ENCODE results near the gene INPP5A.
"Not testable (repeated sequence)": the region's sequence is repeated elsewhere in the genome, so short reads cannot be mapped to it uniquely, and the experiment has no call there.

INPP5A gene

DNA sequence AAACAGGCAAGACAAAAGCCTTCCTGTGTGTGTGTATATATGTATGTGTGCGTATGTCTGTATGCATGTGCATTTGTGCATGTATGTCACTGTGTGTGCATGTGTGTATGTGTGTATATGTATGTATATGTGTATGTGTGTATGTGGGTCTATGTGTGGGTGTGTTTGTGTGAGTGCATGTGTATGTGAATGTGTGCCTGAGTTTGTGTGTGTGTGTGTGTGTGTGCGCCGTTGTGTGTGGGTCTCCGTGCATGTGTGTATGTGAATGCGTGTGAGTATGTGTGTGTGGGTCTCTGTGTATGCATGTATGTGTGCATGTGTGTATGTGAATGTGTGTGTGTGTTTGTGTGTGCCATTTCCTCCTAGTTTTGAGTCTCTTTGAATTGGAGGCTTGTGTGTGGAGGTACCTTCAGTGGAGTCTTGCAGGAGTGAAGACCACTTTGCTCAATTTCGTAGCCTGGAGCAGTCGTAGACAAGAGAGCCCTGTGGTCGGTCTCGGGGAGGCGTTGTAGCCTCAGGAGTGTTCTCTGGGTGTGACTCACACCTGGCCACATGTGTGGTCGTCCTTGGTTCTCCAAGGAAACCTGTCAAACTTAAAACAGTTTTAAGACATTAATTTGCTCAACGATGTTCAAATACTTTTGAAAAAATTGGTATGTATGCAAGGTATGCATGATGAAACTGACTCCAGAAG, 28.1 kb downstream of the INPP5A start:
- DNase-seq = no peak

DNA sequence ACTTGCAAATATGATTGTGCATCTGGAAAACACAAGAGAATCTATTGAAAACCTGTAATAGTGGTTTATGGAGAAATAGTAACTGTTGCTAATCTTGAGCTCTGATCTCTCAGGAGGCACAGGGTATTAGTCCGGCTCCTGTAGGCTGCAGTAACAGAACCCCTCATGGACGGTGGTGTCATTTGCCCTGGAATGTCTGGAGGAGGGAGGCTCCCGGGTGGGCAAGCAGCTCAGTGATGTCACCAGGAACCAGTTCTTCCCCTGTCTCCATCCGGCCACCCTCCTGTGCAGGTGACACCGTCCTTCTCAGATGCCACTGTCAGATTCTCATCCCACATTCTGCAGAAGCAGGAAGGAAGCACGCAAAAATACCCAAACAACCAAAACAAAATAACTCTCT, 29.3 kb downstream of the INPP5A start:
- no peak for DNase-seq

DNA sequence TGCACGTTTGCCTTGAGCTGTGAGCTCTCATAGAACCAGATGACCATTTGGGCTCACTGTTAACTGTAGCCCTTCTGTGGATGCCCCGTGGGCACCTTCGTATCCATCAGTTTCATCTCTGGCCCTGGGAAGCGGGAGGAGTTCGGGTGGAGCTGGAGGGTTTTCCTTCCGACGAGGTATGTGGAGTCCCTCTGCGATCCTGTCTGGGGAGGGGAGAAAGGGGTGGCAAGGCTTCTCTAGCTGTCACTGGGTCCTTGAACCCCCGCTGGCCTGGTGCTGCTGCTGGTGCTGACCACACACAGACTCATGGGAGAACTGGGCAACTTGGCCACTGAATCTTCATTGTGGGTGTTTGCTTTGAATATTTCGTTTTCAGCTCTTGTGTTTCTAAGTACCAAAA, 32.7 kb downstream of the INPP5A start:
- DNase-seq = no peak

DNA sequence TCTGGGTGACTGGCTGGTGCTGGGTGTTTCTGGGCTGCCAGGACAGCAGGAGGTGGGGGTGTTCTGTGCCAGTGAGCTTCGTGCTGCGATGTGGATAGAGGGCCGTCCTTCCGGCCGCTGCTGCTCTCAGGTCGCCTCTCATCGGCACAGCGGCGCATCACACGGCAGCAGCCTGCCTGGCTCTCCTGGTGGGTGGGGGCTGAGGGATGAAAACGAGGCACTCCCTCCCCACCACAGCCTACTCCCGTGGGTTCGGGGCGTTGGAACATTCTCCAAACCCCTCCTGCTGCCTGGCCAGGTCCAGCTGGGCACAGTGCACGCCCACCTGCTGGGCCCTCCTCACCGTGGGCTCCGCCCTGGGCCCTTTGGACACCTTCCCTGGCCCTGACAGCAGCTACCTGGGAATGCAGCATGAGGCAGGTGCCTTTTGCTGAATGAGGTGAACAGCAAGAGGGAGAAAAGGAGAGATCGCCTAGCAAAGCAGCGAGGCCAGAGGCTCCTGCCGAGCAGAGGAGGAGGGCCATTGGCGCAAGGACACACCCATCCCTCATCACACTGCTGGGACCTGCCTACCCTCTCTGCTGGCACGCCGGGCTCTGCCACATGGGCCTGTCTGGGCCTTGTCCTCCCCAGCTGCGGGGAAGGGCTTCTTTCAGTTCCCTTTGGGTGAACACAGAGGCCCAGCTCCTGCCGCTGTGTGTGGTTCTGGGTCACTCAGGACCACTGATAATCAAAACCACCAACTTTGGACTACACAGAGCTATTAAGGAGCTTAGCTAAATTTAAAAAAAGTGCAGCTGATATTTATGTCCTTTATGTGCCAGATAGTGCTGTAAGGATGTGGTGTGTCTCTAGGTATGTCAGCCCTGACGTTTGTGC, 33.4 kb downstream of the INPP5A start:
- DNase-seq = peak; percentile 5 to 52 (median 25)

DNA sequence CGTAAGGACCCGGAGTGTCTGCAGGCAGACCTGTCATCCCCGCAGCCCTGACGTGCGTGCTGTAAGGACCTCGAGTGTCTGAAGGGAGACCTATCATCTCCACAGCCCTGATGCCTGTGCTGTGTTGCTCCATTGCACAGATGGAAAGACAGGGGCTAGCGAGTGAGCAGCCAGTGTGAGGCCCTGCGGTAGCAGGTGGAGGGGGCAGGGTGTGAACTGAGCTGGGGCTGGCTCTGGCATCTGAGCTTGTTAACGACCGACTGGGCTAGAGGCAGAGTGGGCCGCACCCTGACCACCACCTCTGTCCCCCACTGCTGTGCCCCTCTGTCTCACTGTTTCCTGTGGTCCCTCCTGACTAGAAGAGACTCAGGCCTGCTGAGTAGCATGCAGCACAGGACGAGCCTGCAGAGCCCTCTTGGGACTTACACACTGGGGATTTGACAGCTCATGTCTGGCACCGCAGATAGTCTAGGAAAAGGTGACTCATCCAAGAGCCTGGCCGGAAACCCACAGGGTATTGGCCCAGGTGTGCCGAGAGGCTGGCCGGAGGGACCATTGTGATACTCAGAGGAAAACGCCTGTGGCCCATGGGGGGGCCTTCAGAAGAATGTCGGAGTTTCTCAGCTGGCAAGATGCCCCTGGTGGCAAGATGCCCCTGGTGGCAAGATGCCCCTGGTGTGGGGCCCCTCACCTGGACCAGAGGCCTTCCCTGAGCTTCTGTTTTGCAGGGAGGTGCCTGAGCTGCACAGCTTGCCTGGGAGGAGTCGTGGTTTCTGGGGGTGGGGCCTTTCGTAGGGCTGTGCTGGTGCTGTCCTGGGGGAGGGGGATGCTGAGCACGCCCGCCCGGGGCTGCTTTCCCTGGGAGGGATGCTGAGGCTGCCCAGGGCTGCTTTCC, 34.3 kb downstream of the INPP5A start:
- DNase-seq = peak in 1 of 3 experiments; percentile 21

DNA sequence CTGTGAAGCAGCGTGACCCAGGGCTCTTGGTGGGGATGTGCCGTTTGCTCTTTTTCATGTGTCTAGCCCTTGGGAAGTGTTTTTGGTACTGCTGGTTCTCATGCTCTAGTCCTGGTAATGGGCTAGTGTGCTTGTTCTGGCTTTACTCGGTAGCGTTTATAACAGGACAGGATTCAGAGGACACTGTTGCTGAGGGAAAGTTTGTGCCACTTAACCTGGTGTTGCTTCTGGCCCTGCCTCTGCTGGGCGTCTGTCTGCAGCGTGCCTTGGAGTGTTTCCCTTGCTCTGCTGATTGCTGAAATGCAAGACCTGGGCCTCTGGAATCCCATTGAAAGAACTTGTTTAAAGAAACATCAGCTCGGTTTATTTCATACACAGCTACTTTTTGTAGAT, 35.0 kb downstream of the INPP5A start:
- DNase-seq = peak in 1 of 3 experiments; percentile 12

DNA sequence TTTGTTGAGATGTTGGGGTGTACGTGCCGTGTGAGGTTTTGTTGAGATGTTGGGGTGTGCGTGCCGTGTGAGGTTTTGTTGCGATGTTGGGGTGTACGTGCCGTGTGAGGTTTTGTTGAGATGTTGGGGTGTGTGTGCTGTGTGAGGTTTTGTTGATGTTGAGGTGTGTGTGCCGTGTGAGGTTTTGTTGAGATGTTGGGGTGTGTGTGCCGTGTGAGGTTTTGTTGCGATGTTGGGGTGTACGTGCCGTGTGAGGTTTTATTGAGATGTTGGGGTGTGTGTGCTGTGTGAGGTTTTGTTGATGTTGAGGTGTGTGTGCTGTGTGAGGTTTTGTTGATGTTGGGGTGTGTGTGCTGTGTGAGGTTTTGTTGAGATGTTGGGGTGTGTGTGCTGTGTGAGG, 35.4 kb downstream of the INPP5A start:
- DNase-seq = not testable (repeated sequence)

DNA sequence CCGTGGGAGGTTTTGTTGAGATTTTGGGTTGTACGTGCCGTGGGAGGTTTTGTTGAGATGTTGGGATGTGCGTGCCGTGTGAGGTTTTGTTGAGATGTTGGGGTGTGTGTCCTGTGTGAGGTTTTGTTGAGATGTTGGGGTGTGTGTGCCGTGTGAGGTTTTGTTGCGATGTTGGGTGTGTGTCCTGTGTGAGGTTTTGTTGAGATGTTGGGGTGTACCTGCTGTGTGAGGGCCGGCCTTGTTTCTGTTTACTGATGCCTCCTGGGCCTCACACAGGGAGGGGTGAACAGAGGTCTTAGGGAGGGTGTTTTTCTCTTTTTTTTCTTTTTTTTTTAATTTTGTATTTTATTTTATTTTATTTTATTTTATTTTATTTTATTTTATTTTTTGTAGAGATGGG, 36.7 kb downstream of the INPP5A start:
- no peak for DNase-seq

DNA sequence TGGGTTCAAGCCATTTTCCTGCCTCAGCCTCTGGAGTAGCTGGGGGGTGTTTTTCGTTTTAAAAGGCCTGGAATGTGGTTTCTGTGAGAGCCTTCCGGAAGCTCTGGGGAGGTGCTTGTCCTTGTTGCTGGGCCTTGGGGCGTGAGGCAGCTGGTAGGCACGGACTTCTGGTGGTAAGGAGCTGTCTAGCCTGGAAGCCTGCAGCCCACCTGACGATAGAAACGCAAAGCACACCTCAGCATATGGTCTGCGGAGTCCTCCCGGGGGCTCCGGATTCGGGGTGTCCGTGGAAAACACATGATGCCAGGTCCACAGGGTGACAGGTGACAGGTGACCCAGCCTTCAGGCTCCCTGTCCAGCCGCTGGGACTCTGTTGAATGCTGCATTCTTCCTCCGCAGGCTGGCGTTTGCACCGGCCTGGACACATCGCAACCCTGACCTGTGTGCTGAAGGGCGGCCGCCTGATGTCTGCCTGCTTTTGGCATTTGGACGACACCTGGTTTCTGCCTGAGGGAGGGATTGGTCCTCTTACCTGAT, 37.3 kb downstream of the INPP5A start:
- no peak for DNase-seq

DNA sequence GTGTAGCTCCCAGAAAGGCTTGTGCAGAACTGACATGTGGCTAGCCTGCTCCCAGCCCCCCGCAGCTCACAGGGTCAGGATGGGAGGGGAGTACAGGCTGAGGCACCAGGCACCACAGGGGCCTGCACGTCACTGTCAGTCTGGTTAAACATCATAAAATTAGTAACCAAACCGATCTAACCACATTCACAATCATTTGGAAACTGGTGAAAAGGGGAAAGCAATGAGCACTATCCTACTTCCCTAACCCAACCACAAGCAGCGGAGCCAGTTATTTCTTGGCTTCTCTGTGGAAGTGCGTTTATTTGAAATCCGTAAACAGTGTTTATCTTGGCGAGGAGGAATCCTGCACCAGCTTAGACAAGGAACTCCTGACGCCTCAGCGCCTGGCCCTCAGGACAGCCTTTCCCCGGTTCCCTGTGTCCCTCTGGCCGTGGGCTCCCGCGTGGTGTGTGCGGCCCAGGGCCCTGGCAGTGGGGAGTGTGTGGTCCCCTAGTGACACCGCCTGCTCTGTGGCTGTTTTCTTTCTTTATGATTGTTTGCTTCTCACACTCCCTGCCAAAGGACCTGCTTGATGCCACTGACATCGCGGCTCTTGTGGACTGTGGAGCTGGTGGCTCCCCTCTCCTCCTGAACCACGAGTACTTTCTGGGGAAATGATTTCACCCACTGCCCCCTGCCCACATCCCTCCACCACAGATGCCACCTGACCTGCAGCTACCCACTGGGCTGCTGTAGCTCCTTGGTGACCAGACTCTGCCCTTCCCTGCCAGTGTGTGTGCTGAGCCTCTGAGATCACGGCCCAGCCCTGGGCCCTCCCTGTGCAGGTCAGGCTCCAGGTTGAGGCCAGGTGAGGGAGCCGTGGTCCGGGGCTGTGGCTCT, 38.0 kb downstream of the INPP5A start:
- peak in 1 of 3 experiments; percentile 32 for DNase-seq

DNA sequence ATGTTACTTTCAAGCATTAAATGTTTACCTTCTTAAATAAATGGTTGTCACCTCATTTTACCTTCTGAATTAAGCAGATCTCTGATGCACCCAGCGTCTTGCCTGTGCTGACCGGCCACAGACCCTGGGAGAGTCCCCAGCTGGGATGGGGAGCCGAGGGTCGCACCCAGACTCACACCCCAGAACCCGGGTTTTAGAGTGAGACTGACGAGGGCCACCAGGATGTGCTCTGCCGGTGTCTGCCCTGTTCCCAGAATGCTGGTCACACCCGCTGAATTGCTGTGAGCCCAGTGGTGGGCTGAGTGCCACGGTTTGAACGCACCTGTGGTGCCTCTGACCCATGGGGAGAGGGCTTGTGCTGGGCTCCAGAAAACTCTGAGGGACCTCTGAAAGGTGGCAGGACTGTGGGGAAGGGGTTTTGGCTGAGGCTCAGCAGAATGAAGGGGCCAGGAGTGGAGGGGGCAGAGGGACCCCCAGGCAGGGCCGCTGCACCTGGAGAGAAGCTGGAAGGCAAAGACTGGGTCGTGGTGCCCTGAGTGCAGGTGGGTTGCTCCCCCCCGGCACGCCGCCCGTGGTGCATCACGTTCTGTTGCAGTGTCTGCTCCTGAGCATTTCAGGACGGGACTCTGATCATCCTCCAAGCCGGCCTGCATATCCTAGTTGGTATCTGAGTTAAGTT, 39.2 kb downstream of the INPP5A start:
- no peak for DNase-seq

DNA sequence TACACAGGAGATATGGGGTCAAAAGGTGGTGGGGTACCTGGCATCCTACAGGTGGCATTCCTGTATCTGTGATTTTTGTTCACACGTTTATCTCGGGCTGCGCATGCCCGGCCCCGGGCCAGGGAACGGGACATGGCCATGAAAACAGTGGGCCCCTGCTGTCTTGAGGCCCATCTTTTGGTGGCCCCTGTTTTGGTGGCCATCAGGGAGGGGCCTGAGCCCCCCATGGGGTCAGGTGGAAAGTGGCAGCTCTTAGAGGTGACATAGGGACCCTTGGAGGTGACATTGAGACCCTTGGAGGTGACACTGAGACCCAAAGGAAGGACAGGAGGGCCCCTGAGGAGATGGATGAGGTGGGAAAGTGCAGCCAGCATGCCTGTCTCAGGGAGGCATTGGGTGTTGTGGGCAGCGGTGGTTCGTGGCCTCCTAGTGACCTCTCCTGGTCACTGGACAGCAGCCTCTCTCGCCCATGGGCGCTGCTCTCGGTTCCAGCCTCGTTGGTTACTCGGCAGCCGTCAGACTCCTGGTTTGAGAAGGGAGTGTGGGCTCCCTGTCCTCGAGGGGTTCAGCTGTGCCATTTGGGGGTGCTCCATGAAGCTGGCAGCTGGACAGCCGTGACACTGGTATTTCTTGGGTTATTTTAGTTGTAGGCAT, 39.9 kb downstream of the INPP5A start:
- no peak for DNase-seq

DNA sequence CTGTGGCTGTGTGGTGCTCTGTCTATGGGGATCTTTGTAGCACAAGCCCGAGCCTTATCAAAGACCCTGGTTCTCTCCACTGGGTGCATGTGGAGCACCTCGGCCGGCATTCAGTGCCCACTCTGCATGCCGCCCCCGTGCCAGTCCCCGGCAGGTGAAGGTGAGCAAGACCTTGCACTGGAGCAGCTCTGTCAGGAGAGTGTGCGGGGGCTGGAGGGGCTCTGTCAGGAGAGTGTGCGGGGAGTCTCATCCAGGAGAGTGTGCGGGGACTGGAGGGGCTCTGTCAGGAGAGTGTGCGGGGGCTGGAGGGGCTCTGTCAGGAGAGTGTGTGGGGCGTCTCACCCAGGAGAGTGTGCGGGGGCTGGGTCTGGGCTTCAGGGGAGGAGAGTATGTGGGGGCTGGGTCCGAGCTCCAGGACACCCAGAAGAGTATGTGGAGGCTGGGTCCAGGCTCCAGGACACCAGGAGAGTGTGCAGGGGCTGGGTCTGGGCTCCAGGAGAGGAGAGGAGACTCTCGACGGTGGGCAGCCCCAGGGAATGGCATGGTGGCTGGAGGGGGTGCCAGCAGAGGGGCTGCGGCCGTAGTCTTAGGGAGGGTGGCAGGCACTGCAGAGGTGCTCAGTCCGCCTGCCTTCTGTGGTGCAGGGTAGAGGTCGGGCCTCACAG, 40.8 kb downstream of the INPP5A start:
- no peak for DNase-seq

DNA sequence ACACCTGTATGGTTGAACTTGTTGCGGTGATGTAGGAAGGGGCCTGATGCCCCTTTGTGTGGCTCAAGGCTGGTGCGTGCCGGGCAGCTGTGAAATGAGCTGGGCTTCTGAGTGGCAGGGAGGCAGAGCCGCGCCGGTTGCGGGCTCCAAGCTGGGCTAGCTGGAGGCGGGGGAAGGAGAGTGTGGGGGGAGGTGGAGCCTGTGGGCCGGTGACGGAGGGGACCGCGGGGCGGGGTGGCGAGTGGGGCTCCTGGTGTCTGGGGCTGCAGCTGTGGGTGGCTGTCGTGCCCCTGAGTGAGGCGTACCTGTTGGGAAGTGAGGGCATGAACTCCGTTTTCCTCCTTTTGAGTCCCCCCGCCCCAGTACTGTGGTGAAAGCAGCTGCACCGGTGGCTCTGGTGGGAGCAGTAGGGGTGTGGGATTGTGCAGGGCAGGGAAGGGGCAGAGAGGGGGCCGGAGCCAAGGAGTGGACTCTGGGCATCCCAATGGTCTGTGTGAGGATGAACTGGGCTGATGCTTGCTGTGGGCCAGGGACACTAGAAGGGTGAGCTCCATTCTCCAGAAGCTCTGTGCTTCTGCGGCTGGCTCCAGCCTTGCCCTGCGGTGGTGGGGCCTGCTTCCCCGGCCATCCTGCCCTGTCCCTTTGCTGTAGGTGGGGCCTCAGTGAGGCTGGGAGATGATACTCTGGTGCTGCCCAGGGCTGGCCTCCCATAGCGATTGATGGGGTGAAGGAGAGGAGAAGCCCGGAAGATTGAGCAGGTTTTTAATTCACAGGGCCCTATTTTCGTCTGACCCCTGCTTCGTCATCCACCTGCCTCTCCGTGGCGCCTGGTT, 41.7 kb downstream of the INPP5A start:
- no peak for DNase-seq

DNA sequence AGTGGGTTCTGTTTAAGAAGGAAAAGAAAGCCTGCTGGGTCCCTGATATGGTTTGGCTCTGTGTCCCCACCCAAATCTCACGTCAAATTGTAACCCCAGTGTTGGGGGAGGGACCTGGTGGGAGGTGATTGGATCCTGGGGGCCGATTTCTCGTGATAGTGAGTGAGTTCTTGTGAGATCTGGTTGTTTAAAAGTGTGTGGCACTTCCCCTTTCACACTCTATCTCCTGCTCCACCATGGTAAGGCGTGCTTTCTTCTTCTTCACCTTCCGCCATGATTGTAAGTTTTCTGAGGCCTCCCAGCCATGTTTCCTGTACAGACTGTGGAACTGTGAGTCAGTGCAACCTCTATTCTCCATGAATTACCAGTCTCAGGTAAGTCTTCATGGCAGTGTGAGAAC, 42.6 kb downstream of the INPP5A start:
- DNase-seq = no peak

DNA sequence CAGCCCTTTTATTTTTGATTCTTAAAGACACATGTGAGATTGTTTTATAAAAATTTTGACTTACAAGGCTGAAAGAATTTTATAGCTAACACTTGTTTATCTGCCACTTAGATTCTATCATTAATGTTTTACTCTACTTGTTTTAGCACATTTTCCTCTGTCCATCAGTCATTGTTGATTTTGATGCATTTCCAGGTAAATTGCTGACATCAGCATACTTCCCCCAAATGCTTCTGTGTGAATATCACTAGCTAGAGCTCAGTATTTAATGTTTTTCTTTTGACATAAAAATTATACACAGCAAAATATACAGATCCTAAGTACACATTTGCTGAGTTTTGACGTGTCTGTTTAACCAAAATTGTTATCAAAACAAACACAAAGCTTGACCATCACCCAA, 43.0 kb downstream of the INPP5A start:
- DNase-seq = no peak

DNA sequence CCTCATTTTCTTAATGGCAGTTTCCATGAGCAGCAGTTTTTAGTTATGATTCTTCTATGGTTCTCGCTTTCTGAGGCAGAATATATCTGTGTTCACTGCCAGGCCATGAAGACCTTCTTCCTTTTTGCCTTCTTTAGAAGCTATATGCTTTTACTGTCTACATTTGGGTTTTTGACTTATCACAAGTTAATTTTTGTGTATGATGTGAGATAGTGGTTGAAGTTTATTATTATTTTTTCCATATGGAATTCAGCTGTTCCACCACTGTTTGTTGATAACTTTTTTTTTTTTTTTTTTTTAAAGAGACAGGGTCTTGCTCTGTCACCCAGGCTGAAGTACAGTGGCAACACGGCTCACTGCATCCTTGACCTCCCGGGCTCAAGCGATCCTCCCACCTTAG, 44.5 kb downstream of the INPP5A start:
- DNase-seq = no peak

DNA sequence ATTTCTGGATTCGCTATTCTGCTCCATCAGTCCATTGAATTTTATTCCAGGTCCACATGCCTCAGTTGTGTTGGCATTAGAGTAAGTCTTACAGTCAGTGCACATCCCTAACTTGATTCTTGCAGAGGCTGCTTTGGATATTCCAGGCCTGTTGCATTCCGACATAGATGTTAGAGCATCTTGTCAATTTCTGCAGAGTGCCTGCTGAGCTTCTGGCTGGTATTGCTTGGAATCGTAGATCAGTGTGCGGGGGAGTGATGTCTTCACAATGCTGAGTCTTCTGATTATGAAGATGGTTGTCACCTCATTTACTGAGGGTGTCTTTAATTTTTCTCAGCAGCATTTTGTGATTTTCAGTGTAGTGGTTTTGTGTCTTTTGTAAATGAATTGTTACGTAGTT, 45.2 kb downstream of the INPP5A start:
- DNase-seq = no peak

DNA sequence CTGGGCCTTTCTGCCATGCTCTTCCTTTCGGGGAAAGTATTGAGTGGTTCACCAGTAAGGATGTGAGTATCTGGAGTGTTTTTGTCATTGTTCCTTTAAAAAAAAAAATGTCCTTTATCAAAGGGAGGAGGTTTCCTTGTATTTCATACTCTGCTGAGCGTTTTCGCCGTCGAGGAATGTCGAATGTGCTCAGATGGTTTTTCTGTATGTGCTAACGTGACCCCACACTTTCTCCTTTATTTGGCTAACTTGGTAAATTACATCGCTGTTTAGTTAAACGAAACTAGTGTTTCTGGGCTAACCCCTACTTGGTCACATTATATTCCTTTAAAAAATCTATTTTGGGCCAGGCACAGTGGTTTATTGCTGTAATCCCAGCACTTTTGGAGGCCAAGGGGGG, 45.9 kb downstream of the INPP5A start:
- no peak for DNase-seq
